RKO (cell line): Measurements from ENCODE around the gene ANO6.

Source experiments
- DNase-seq: peaks from one replicate; pipeline ENCODE4 v3.0.0-alpha.2; 2016; ENCODE audit warnings: low spot score

The ANO6 gene

GRCh38 chr12:45281994-45282393 is 66.1 kb downstream of the ANO6 start:
- no peak for DNase-seq

GRCh38 chr12:45282411-45282810 is 66.5 kb downstream of the ANO6 start:
- DNase-seq, result no peak

- DNase-seq, result no peak
These were observed 68.4 kb downstream of the ANO6 start for GRCh38 chr12:45284096-45284901.

GRCh38 chr12:45285717-45286116 is 69.8 kb downstream of the ANO6 start:
- DNase-seq, result no peak

- no peak for DNase-seq
These were observed 70.7 kb downstream of the ANO6 start for GRCh38 chr12:45286621-45287020.

GRCh38 chr12:45289245-45290215 is 73.6 kb downstream of the ANO6 start:
- DNase-seq, result no peak

GRCh38 chr12:45290216-45290605 is 74.3 kb downstream of the ANO6 start:
- peak; percentile 4 for DNase-seq

GRCh38 chr12:45291518-45291917 is 75.6 kb downstream of the ANO6 start:
- no peak for DNase-seq

GRCh38 chr12:45292486-45293195 is 76.7 kb downstream of the ANO6 start:
- DNase-seq, result no peak

GRCh38 chr12:45294906-45295305 is 79.0 kb downstream of the ANO6 start:
- DNase-seq, result no peak

GRCh38 chr12:45296046-45296586 is 80.2 kb downstream of the ANO6 start:
- DNase-seq, result no peak

- no peak for DNase-seq
These were observed 82.2 kb downstream of the ANO6 start for GRCh38 chr12:45298047-45298446.

GRCh38 chr12:45298721-45299692 is 83.1 kb downstream of the ANO6 start:
- no peak for DNase-seq

GRCh38 chr12:45302621-45303369 is 86.9 kb downstream of the ANO6 start:
- DNase-seq, result no peak

- DNase-seq, result no peak
These were observed 88.0 kb downstream of the ANO6 start for GRCh38 chr12:45303945-45304344.

GRCh38 chr12:45304514-45305178 is 88.8 kb downstream of the ANO6 start:
- no peak for DNase-seq

- DNase-seq, result no peak
These were observed 90.0 kb downstream of the ANO6 start for GRCh38 chr12:45305907-45306306.

GRCh38 chr12:45309836-45310626 is 94.1 kb downstream of the ANO6 start:
- DNase-seq, result no peak

- no peak for DNase-seq
These were observed 94.7 kb downstream of the ANO6 start for GRCh38 chr12:45310627-45310968.
